DND-41 (cell line): ENCODE data around the gene TRIM69.

Experiments
- ATAC-seq: fragments of 200-7000 bp; cut with Tn5 transposase; 3 replicates; pipeline ENCODE4 v1.9.1; 2021; ENCODE audit warnings: low read depth; ENCODE audit not compliant: insufficient read depth
- DNase-seq: peaks from one replicate; pipeline ENCODE4 v3.0.0-alpha.2; 2020
- H2AFZ ChIP-seq: 2 replicates; pipeline ENCODE4 v1.6.0; 2012; ENCODE audit warnings: low read depth, low read length
- H3K27ac ChIP-seq: 2 replicates; pipeline ENCODE4 v1.5.1; 2012; ENCODE audit warnings: low read length, inconsistent platforms
- H3K27me3 ChIP-seq: fragments of 200-600 bp; sonication (generic); 2 replicates; pipeline ENCODE4 v1.6.0; 2012; ENCODE audit warnings: low read length, mild to moderate bottlenecking, inconsistent platforms; ENCODE audit not compliant: insufficient read depth, poor library complexity
- H3K36me3 ChIP-seq: 2 replicates; pipeline ENCODE4 v1.5.1; 2012; ENCODE audit warnings: low read length, inconsistent platforms; ENCODE audit not compliant: insufficient read depth
- H3K4me1 ChIP-seq: 2 replicates; pipeline ENCODE4 v1.5.1; 2012; ENCODE audit warnings: mild to moderate bottlenecking, low read length; ENCODE audit not compliant: insufficient read depth
- H3K4me2 ChIP-seq: 2 replicates; pipeline ENCODE4 v1.6.0; 2012; ENCODE audit warnings: mild to moderate bottlenecking, moderate library complexity, low read length, inconsistent platforms; ENCODE audit not compliant: insufficient read depth
- H3K4me3 ChIP-seq, 2 experiments: fragments of 200-600 bp in 1 of 2; shearing (Covaris generic) in 1 of 2; 2 replicates each; pipeline ENCODE4 v1.5.1; 2012 to 2016; ENCODE audit warnings: inconsistent platforms in 2 of 2, low read length in 2 of 2, mild to moderate bottlenecking in 2 of 2, low read depth in 1 of 2, moderate library complexity in 1 of 2
- H3K79me2 ChIP-seq: 2 replicates; pipeline ENCODE4 v1.6.0; 2012; ENCODE audit warnings: low read length, inconsistent platforms; ENCODE audit not compliant: insufficient read depth
- H3K9ac ChIP-seq: 2 replicates; pipeline ENCODE4 v1.6.0; 2012; ENCODE audit warnings: low read depth, mild to moderate bottlenecking, inconsistent platforms, low read length, moderate library complexity
- H3K9me3 ChIP-seq: 2 replicates; pipeline ENCODE4 v1.5.1; 2012; ENCODE audit warnings: low read length, moderate library complexity, mild to moderate bottlenecking, inconsistent platforms; ENCODE audit not compliant: insufficient read depth, severe bottlenecking
- H4K20me1 ChIP-seq: 2 replicates; pipeline ENCODE4 v1.6.0; 2012; ENCODE audit warnings: low read length; ENCODE audit not compliant: insufficient read depth
- EZH2 ChIP-seq: IDR thresholded peaks from 3 replicates; pipeline ENCODE4 v1.6.1; 2012; ENCODE audit warnings: borderline replicate concordance, low read depth, mild to moderate bottlenecking, moderate library complexity, low read length, inconsistent platforms; ENCODE audit not compliant: severe bottlenecking
- TF ChIP-seq, protein P1 (sequence below): IDR thresholded peaks from 2 replicates; pipeline ENCODE4 v1.5.1; 2012; ENCODE audit warnings: borderline replicate concordance, low read length, moderate library complexity, mild to moderate bottlenecking; ENCODE audit not compliant: poor library complexity, severe bottlenecking; ENCODE audit errors: extremely low read depth

Gene TRIM69

GRCh38 chr15:44722011-44722410, 14.3 kb upstream of the TRIM69 start:
- DNase-seq: no peak
- Histone ChIP-seq H2AFZ (no peak overlapping the region), H3K36me3 (peaks cover 20% of the 10 kb centered on the region), H3K4me2 (no peak overlapping the region), H4K20me1 (0 out of 2 replicates have a peak, but pooled peaks cover 3% of the 10 kb centered on the region), H3K4me1 (peaks cover 35% of the 10 kb centered on the region), H3K9me3 (no peaks in the 10 kb centered on the region), H3K27ac (no peak overlapping the region), H3K9ac (no peak overlapping the region), H3K79me2 (peaks cover 3% of the 10 kb centered on the region; the same call in 1 of the 2 replicates), H3K4me3 (no peak overlapping the region), H3K27me3 (no peaks in the 10 kb centered on the region)
- no peak for ATAC-seq
- TF ChIP-seq EZH2: no peak
- TF ChIP-seq, protein P1, sequence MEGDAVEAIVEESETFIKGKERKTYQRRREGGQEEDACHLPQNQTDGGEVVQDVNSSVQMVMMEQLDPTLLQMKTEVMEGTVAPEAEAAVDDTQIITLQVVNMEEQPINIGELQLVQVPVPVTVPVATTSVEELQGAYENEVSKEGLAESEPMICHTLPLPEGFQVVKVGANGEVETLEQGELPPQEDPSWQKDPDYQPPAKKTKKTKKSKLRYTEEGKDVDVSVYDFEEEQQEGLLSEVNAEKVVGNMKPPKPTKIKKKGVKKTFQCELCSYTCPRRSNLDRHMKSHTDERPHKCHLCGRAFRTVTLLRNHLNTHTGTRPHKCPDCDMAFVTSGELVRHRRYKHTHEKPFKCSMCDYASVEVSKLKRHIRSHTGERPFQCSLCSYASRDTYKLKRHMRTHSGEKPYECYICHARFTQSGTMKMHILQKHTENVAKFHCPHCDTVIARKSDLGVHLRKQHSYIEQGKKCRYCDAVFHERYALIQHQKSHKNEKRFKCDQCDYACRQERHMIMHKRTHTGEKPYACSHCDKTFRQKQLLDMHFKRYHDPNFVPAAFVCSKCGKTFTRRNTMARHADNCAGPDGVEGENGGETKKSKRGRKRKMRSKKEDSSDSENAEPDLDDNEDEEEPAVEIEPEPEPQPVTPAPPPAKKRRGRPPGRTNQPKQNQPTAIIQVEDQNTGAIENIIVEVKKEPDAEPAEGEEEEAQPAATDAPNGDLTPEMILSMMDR: no peak

DNA sequence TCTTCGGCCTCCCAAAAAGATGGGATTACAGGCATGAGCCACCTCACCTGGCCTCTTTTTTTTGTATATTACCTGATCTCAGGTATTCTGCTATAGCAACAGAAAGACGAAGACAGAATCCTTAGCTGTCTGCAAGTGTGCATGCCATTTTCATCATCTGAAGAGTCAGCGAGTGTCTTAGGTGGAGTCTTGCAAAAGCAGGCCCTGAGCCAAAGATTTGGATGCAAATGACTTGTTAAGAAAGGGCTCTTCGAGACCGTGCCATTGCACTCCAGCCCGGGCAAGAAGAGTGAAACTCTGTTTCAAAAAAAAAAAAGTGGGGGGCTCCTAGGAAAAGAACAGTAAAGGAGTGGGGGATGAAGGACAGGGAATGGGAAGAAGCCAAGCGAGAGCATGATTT, 10.2 kb upstream of the TRIM69 start:
- peak overlapping the region; percentile 91 for H3K27ac ChIP-seq
- TF ChIP-seq, protein P1: no peak
- TF ChIP-seq EZH2: no peak
- H3K27me3 ChIP-seq: no peaks in the 10 kb centered on the region
- no peaks in the 10 kb centered on the region for H4K20me1 ChIP-seq
- H3K36me3 ChIP-seq: no peaks in the 10 kb centered on the region
- peaks cover 18% of the 10 kb centered on the region for H3K79me2 ChIP-seq
- no peaks in the 10 kb centered on the region for H3K9me3 ChIP-seq
- ATAC-seq (no peak), DNase-seq (no peak)
- peak overlapping the region in 1 of 2 experiments; percentile 35; a peak in 2 of 4 replicates for H3K4me3 ChIP-seq
- peaks cover 64% of the 10 kb centered on the region for H3K4me1 ChIP-seq
- peak overlapping the region; percentile 60 for H3K9ac ChIP-seq
- peak overlapping the region; percentile 60 for H3K4me2 ChIP-seq
- peak overlapping the region; percentile 74 for H2AFZ ChIP-seq

GRCh38 chr15:44726568-44727484, 9.5 kb upstream of the TRIM69 start:
- Histone ChIP-seq H3K36me3 (0 out of 2 replicates have a peak, but pooled peaks cover 7% of the 10 kb centered on the region), H3K4me3 (peak overlapping the region in 1 of 2 experiments; percentile 35; a peak in 2 of 4 replicates), H3K27ac (peak overlapping the region; percentile 91), H4K20me1 (no peaks in the 10 kb centered on the region), H3K4me2 (peak overlapping the region; percentile 60), H3K9me3 (no peaks in the 10 kb centered on the region), H2AFZ (peak overlapping the region; percentile 74), H3K27me3 (no peaks in the 10 kb centered on the region), H3K79me2 (peaks cover 18% of the 10 kb centered on the region), H3K4me1 (peaks cover 64% of the 10 kb centered on the region), H3K9ac (peak overlapping the region; percentile 60)
- DNase-seq (peak; percentile 82), ATAC-seq (peak; percentile 77)
- no peak for TF ChIP-seq EZH2
- TF ChIP-seq, protein P1: peak; percentile 54
